MM.1S (cell line): Measurements from ENCODE around the gene NR1I3.

Source experiments
- CTCF ChIP-seq: fragments of 300-600 bp; sonication (generic); IDR thresholded peaks from 2 replicates; pipeline ENCODE4 v1.5.1; 2016; ENCODE audit warnings: antibody characterized with exemption, low read length, mixed read lengths
- EZH2 ChIP-seq: fragments of 300-600 bp; sonication (generic); optimal IDR thresholded peaks from 2 replicates; pipeline ENCODE3; 2017; ENCODE audit warnings: low read depth, mild to moderate bottlenecking, antibody characterized with exemption, low read length, mixed read lengths
- EZH2phosphoT487 ChIP-seq: fragments of 300-600 bp; sonication (generic); IDR thresholded peaks from 2 replicates; pipeline ENCODE4 v1.6.1; 2018; ENCODE audit warnings: antibody characterized with exemption, low read length

DNA sequence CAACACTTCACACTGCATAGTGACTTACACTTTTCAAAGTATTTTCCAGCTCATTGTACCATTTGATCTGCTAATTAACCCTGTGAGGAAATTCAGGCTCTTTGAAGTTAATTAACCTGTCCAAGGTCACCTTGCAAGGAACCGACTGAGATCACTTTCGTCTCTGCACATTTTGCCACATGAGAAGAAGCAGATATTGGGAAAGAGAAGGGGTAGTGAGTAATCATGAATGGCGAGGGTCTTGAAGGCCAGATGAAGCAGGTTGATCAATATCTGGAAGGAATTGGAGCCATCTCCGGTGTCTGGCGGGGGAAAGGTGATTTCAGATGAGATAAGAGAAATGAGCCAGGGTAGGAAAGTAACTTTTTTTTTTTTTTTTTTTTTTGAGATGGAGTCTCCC, 18.0 kb downstream of the NR1I3 start:
- no peak for TF ChIP-seq CTCF
- TF ChIP-seq EZH2phosphoT487: no peak
- no peak for TF ChIP-seq EZH2
